LHCN-M2 (cell line): ENCODE data around the gene ICAM2. TPM values are rescaled to one million over a fixed set of nuclear protein-coding genes. Genes with fewer than 3 reads are reported as not detected.

Experiments
- total RNA-seq: library from RNA; depleted of rRNA; stranded (reverse); fragments of >200 nt; gene quantifications from 2 replicates; pipeline ENCODE4 v1.2.3, GENCODE V29; 2014; rRNA removed

The ICAM2 gene
- total RNA-seq, 1 experiment from 2014 or later = 0.29 TPM

Other genes starting within 250 kb of the ICAM2 start
- gene CCDC47, start 247.0 kb downstream of the ICAM2 start, total RNA-seq = 51.3 and 60.3 TPM in 2 replicates
- gene DDX42, start 246.5 kb downstream of the ICAM2 start, total RNA-seq = 38.1 and 49.6 TPM in 2 replicates
- 51.4 and 71.6 TPM in 2 replicates for gene PSMC5, start 193.2 kb downstream of the ICAM2 start, total RNA-seq
- 39.1 and 44.3 TPM in 2 replicates for gene FTSJ3, start 193.0 kb downstream of the ICAM2 start, total RNA-seq
- gene SMARCD2, start 177.9 kb downstream of the ICAM2 start, total RNA-seq = 94.3 and 94.5 TPM in 2 replicates
- gene CSH2, start 147.0 kb downstream of the ICAM2 start, total RNA-seq = not detected in 2 replicates
- gene GH2, start 138.7 kb downstream of the ICAM2 start, total RNA-seq = not detected in 2 replicates
- not detected in 2 replicates for gene CSH1, start 124.1 kb downstream of the ICAM2 start, total RNA-seq
- not detected in 2 replicates for gene CSHL1, start 109.4 kb downstream of the ICAM2 start, total RNA-seq
- not detected in 2 replicates for gene GH1, start 101.8 kb downstream of the ICAM2 start, total RNA-seq
- not detected in 2 replicates for gene CD79B, start 88.3 kb downstream of the ICAM2 start, total RNA-seq
- 0.06 TPM in 1 of 2 replicates, not detected in the other for gene SCN4A, start 47.7 kb downstream of the ICAM2 start, total RNA-seq
- gene PRR29, start 22.3 kb downstream of the ICAM2 start, total RNA-seq = 0.13 TPM in 1 of 2 replicates, not detected in the other
- gene ERN1, start 109.5 kb upstream of the ICAM2 start, total RNA-seq = 2.9 and 3.8 TPM in 2 replicates
- 28.4 and 35.1 TPM in 2 replicates for gene TEX2, start 242.6 kb upstream of the ICAM2 start, total RNA-seq